GM12892 (cell line): Measurements from ENCODE around the gene PISD.

Experiments
- POLR2A ChIP-seq: IDR thresholded peaks from 2 replicates; pipeline ENCODE4 v1.6.1; 2011; ENCODE audit warnings: low read depth, low read length, control low read depth
- POLR2AphosphoS5 ChIP-seq: IDR thresholded peaks from 2 replicates; pipeline ENCODE4 v1.6.1; 2011; ENCODE audit warnings: low read depth, low read length, control low read depth

GRCh38 chr22:31652088-31652487 lies 9.9 kb downstream of the PISD start:
- TF ChIP-seq POLR2A: no peak
- TF ChIP-seq POLR2AphosphoS5: no peak
